Neural cell (in vitro differentiated cells): ENCODE results near the gene PTPN3. TPM values are rescaled to one million over a fixed set of nuclear protein-coding genes. Genes with fewer than 3 reads are reported as not detected.

Source experiments
- H2AFZ ChIP-seq: fragments of 200-600, 300-800 bp; sonication (generic), shearing (Covaris generic); 2 replicates; pipeline ENCODE4 v1.6.0; 2014; ENCODE audit warnings: low read depth, mild to moderate bottlenecking, antibody characterized with exemption, low read length, moderate library complexity
- H3F3A ChIP-seq: fragments of 200-600 bp; shearing (Covaris generic); 2 replicates; pipeline ENCODE4 v1.6.1; 2016; ENCODE audit warnings: mild to moderate bottlenecking, moderate library complexity, mixed read lengths, antibody characterized with exemption, low read length; ENCODE audit not compliant: insufficient read depth, poor library complexity, severe bottlenecking
- H3K27ac ChIP-seq: fragments of 200-600, 300-800 bp; sonication (generic), shearing (Covaris generic); 2 replicates; pipeline ENCODE4 v1.5.1; 2014; ENCODE audit warnings: mild to moderate bottlenecking, low read length, moderate library complexity
- H3K27me3 ChIP-seq: fragments of 300-800, 200-600 bp; sonication (generic), shearing (Covaris generic); 2 replicates; pipeline ENCODE4 v1.6.0; 2014; ENCODE audit warnings: mild to moderate bottlenecking, low read depth, low read length, moderate library complexity; ENCODE audit not compliant: insufficient read depth
- H3K36me3 ChIP-seq: fragments of 300-800, 200-600 bp; sonication (generic), shearing (Covaris generic); 2 replicates; pipeline ENCODE4 v1.5.1; 2014; ENCODE audit warnings: mild to moderate bottlenecking, antibody characterized with exemption, low read length, moderate library complexity; ENCODE audit not compliant: insufficient read depth
- H3K4me2 ChIP-seq: fragments of 300-800, 200-600 bp; sonication (generic), shearing (Covaris generic); 2 replicates; pipeline ENCODE4 v1.6.0; 2014; ENCODE audit warnings: mild to moderate bottlenecking, low read length
- H3K4me3 ChIP-seq: fragments of 300-800, 200-600 bp; sonication (generic), shearing (Covaris generic); 2 replicates; pipeline ENCODE4 v1.5.1; 2014; ENCODE audit warnings: mild to moderate bottlenecking, low read length, moderate library complexity
- H3K79me2 ChIP-seq: fragments of 200-600 bp; shearing (Covaris generic); replicated peaks from 2 replicates; pipeline ENCODE4 v1.6.0; 2014; ENCODE audit warnings: mild to moderate bottlenecking, low read length, moderate library complexity; ENCODE audit not compliant: insufficient read depth
- H3K9ac ChIP-seq: fragments of 300-800, 200-600 bp; sonication (generic), shearing (Covaris generic); 2 replicates; pipeline ENCODE4 v1.6.1; 2016; ENCODE audit warnings: mild to moderate bottlenecking, low read length, mixed read lengths
- H3K9me2 ChIP-seq: fragments of 200-600 bp; shearing (Covaris generic); 2 replicates; pipeline ENCODE4 v1.6.1; 2016; ENCODE audit warnings: mild to moderate bottlenecking, low read length, mixed read lengths; ENCODE audit not compliant: insufficient read depth
- H3K9me3 ChIP-seq: fragments of 200-600, 300-800 bp; sonication (generic), shearing (Covaris generic); 2 replicates; pipeline ENCODE4 v1.6.1; 2016; ENCODE audit warnings: mild to moderate bottlenecking, mixed run types, low read length, moderate library complexity, mixed read lengths
- H4K20me1 ChIP-seq: fragments of 200-600 bp; shearing (Covaris generic); 2 replicates; pipeline ENCODE4 v1.6.1; 2016; ENCODE audit warnings: mild to moderate bottlenecking, mixed run types; ENCODE audit not compliant: insufficient read depth
- EP300 ChIP-seq: fragments of 450-650 bp; conservative IDR thresholded peaks from 2 replicates; pipeline ENCODE4 v1.6.1; 2014; ENCODE audit warnings: antibody characterized with exemption, mild to moderate bottlenecking, moderate library complexity; ENCODE audit not compliant: poor library complexity, severe bottlenecking
- EZH2 ChIP-seq: fragments of 200-600, 300-800 bp; shearing (Covaris generic), sonication (generic); IDR thresholded peaks from 2 replicates; pipeline ENCODE4 v1.6.1; 2014; ENCODE audit warnings: antibody characterized with exemption, low read length, borderline replicate concordance, mild to moderate bottlenecking; ENCODE audit not compliant: insufficient read depth, poor library complexity, severe bottlenecking
- MXI1 ChIP-seq: fragments of 450-650 bp; conservative IDR thresholded peaks from 2 replicates; pipeline ENCODE4 v1.6.1; 2014; ENCODE audit warnings: antibody characterized with exemption, mild to moderate bottlenecking; ENCODE audit not compliant: poor library complexity, severe bottlenecking
- POLR2AphosphoS5 ChIP-seq: IDR thresholded peaks from 2 replicates; pipeline ENCODE4 v1.6.1; 2012
- RAD21 ChIP-seq: fragments of 450-650 bp; conservative IDR thresholded peaks from 2 replicates; pipeline ENCODE4 v1.6.1; 2014; ENCODE audit warnings: antibody characterized with exemption, mild to moderate bottlenecking, moderate library complexity
- SMC3 ChIP-seq: fragments of 450-650 bp; conservative IDR thresholded peaks from 2 replicates; pipeline ENCODE4 v1.6.1; 2014; ENCODE audit warnings: antibody characterized with exemption, mild to moderate bottlenecking, moderate library complexity; ENCODE audit not compliant: poor library complexity
- TAF1 ChIP-seq: IDR thresholded peaks from 2 replicates; pipeline ENCODE4 v1.6.1; 2012; ENCODE audit warnings: low read depth
- polyA plus RNA-seq: library from polyadenylated mRNA; depleted of rRNA; stranded (reverse); fragments of >200 nt; gene quantifications from 2 replicates; pipeline ENCODE4 v1.2.3, GENCODE V29; 2014
- TF ChIP-seq, protein P1 (sequence below): fragments of 450-650 bp; IDR thresholded peaks from 2 replicates; pipeline ENCODE4 v1.5.1; 2014; ENCODE audit warnings: antibody characterized with exemption, mild to moderate bottlenecking, moderate library complexity; ENCODE audit not compliant: poor library complexity, severe bottlenecking
- TF ChIP-seq, protein P2 (sequence below): IDR thresholded peaks from 2 replicates; pipeline ENCODE4 v1.6.1; 2012; ENCODE audit warnings: borderline replicate concordance

The PTPN3 gene
- polyA plus RNA-seq, 1 donor from 2014 or later: 3.8 TPM

DNA sequence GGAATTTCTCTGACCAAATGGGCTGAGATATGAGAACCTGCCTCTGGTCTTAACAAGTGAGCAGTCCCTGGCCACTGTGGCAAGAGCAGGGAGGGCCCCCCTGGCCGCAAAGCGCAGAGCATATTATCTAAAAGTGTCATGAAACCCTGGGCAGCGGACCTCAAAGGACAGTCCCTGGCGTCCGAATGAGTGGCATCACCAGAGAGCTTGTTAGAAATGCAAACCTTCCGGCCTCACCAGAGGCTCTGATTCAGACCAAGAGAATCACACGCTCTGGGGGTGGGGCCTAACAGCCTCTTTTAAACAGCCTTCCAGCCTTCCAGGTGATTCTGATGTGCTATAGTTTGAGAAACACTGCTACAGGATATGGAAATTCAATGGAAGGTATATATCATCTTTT, 10.9 kb downstream of the PTPN3 start:
- Histone ChIP-seq H3K36me3 (no peaks in the 10 kb centered on the region), H2AFZ (no peak overlapping the region), H3K79me2 (no peaks in the 10 kb centered on the region), H3K9me3 (no peaks in the 10 kb centered on the region), H3F3A (no peaks in the 10 kb centered on the region), H3K9ac (no peak overlapping the region), H4K20me1 (no peaks in the 10 kb centered on the region), H3K4me2 (no peak overlapping the region), H3K4me3 (no peak overlapping the region), H3K27me3 (no peaks in the 10 kb centered on the region), H3K27ac (no peak overlapping the region), H3K9me2 (no peaks in the 10 kb centered on the region)
- TF ChIP-seq SMC3 (no peak), MXI1 (no peak), EP300 (no peak), TAF1 (no peak), POLR2AphosphoS5 (no peak), RAD21 (no peak), EZH2 (no peak)
- TF ChIP-seq, protein P1, sequence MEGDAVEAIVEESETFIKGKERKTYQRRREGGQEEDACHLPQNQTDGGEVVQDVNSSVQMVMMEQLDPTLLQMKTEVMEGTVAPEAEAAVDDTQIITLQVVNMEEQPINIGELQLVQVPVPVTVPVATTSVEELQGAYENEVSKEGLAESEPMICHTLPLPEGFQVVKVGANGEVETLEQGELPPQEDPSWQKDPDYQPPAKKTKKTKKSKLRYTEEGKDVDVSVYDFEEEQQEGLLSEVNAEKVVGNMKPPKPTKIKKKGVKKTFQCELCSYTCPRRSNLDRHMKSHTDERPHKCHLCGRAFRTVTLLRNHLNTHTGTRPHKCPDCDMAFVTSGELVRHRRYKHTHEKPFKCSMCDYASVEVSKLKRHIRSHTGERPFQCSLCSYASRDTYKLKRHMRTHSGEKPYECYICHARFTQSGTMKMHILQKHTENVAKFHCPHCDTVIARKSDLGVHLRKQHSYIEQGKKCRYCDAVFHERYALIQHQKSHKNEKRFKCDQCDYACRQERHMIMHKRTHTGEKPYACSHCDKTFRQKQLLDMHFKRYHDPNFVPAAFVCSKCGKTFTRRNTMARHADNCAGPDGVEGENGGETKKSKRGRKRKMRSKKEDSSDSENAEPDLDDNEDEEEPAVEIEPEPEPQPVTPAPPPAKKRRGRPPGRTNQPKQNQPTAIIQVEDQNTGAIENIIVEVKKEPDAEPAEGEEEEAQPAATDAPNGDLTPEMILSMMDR: no peak
- TF ChIP-seq, protein P2, sequence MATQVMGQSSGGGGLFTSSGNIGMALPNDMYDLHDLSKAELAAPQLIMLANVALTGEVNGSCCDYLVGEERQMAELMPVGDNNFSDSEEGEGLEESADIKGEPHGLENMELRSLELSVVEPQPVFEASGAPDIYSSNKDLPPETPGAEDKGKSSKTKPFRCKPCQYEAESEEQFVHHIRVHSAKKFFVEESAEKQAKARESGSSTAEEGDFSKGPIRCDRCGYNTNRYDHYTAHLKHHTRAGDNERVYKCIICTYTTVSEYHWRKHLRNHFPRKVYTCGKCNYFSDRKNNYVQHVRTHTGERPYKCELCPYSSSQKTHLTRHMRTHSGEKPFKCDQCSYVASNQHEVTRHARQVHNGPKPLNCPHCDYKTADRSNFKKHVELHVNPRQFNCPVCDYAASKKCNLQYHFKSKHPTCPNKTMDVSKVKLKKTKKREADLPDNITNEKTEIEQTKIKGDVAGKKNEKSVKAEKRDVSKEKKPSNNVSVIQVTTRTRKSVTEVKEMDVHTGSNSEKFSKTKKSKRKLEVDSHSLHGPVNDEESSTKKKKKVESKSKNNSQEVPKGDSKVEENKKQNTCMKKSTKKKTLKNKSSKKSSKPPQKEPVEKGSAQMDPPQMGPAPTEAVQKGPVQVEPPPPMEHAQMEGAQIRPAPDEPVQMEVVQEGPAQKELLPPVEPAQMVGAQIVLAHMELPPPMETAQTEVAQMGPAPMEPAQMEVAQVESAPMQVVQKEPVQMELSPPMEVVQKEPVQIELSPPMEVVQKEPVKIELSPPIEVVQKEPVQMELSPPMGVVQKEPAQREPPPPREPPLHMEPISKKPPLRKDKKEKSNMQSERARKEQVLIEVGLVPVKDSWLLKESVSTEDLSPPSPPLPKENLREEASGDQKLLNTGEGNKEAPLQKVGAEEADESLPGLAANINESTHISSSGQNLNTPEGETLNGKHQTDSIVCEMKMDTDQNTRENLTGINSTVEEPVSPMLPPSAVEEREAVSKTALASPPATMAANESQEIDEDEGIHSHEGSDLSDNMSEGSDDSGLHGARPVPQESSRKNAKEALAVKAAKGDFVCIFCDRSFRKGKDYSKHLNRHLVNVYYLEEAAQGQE: no peak

DNA sequence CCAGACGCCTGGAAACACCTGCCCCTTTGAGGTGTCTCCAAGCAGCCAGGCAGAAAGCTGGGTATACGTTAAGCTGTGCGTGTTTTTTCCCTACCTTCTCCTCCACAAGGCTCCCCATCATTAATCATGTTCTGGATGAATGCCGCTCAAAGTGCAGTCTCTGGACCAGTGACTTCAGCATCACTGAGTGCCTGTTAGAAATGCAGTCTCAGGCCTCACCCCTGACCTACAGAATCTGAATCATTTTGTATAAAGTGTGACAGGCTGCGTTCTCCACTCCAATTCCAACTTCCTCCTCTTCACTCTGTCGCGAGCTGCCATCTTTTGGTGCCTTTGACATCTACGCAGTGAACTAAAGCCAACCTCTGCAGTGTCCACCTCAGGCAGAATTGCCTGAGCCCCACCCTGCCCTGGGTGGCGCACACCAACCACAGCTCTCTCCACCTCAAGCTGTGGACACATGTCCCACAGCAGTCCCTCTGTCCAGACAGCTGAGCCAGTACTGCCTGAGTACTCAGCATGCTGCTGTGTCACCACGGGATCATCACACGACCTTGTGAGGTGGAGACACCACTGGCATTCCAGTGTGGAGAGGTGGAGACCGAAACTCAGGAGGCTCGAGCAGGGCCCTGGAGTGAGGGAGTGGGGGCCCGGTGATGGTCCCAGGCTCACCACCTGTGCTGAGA, 14.2 kb downstream of the PTPN3 start:
- Histone ChIP-seq H3K9ac (no peak overlapping the region), H3K9me2 (no peaks in the 10 kb centered on the region), H3K36me3 (no peaks in the 10 kb centered on the region), H3K9me3 (no peaks in the 10 kb centered on the region), H3K4me2 (no peak overlapping the region), H3K79me2 (no peaks in the 10 kb centered on the region), H3F3A (no peaks in the 10 kb centered on the region), H3K27me3 (no peaks in the 10 kb centered on the region), H2AFZ (no peak overlapping the region), H4K20me1 (no peaks in the 10 kb centered on the region), H3K27ac (no peak overlapping the region), H3K4me3 (no peak overlapping the region)
- TF ChIP-seq SMC3 (no peak), EP300 (no peak), EZH2 (no peak), TAF1 (no peak), MXI1 (no peak), RAD21 (no peak), POLR2AphosphoS5 (no peak)
- TF ChIP-seq, protein P2: no peak
- TF ChIP-seq, protein P1: no peak
